SU-DHL-6 (cell line): Measurements from ENCODE around the gene MRPL44.

ENCODE experiments used
- H2AFZ ChIP-seq: fragments of 200-600 bp; sonication (generic); 2 replicates; pipeline ENCODE4 v1.6.1; 2014; ENCODE audit warnings: low read depth, mild to moderate bottlenecking, moderate library complexity, mixed read lengths, antibody characterized with exemption, low read length; ENCODE audit not compliant: severe bottlenecking
- H3F3A ChIP-seq: fragments of 200-600 bp; shearing (Covaris generic); 2 replicates; pipeline ENCODE4 v1.6.0; 2016; ENCODE audit warnings: antibody characterized with exemption, mild to moderate bottlenecking; ENCODE audit not compliant: insufficient read depth
- H3K27ac ChIP-seq: fragments of 200-600 bp; sonication (generic); 2 replicates; pipeline ENCODE4 v1.5.1; 2016; ENCODE audit warnings: low read depth, mild to moderate bottlenecking, low read length, moderate library complexity, mixed read lengths
- H3K27me3 ChIP-seq: fragments of 200-600 bp; sonication (generic), shearing (Covaris generic); 2 replicates; pipeline ENCODE4 v1.6.0; 2014; ENCODE audit warnings: mild to moderate bottlenecking, low read length
- H3K36me3 ChIP-seq: fragments of 200-600 bp; sonication (generic); 2 replicates; pipeline ENCODE4 v1.6.1; 2014; ENCODE audit warnings: mild to moderate bottlenecking, low read length, mixed read lengths
- H3K4me2 ChIP-seq: fragments of 300-600, 200-600 bp; shearing (Covaris generic), sonication (generic); 2 replicates; pipeline ENCODE4 v1.6.0; 2014; ENCODE audit warnings: low read length, low read depth, mild to moderate bottlenecking; ENCODE audit not compliant: poor library complexity, severe bottlenecking
- H3K4me3 ChIP-seq: fragments of 200-600 bp; sonication (generic); 2 replicates; pipeline ENCODE4 v1.5.1; 2014; ENCODE audit warnings: antibody characterized with exemption, low read length, mild to moderate bottlenecking, mixed read lengths; ENCODE audit not compliant: insufficient read depth, poor library complexity, severe bottlenecking
- H3K79me2 ChIP-seq: fragments of 200-600 bp; sonication (generic); 2 replicates; pipeline ENCODE4 v1.6.1; 2014; ENCODE audit warnings: mild to moderate bottlenecking, low read length, moderate library complexity; ENCODE audit not compliant: insufficient read depth
- H3K9ac ChIP-seq: fragments of 200-600 bp; sonication (generic); 2 replicates; pipeline ENCODE4 v1.7.0; 2014; ENCODE audit warnings: mild to moderate bottlenecking, low read length
- H3K9me2 ChIP-seq: fragments of 200-600 bp; sonication (generic); replicated peaks from 2 replicates; pipeline ENCODE4 v1.6.1; 2014; ENCODE audit warnings: low read length; ENCODE audit not compliant: insufficient read depth
- H3K9me3 ChIP-seq: fragments of 200-600 bp; sonication (generic); 2 replicates; pipeline ENCODE4 v1.6.1; 2014; ENCODE audit warnings: low read length, mixed read lengths; ENCODE audit not compliant: insufficient read depth
- H4K20me1 ChIP-seq: fragments of 200-600 bp; sonication (generic); 2 replicates; pipeline ENCODE4 v1.6.1; 2014; ENCODE audit warnings: low read depth, mild to moderate bottlenecking, antibody characterized with exemption, low read length, moderate library complexity, mixed read lengths
- EZH2phosphoT487 ChIP-seq: fragments of 200-600 bp; sonication (generic), shearing (Covaris generic); conservative IDR thresholded peaks from 2 replicates; pipeline ENCODE4 v1.6.1; 2018; ENCODE audit warnings: mild to moderate bottlenecking, antibody characterized with exemption, low read length, moderate library complexity, mixed read lengths
- TF ChIP-seq, protein P1 (sequence below): fragments of 200-600 bp; sonication (generic); IDR thresholded peaks from one replicate; pipeline ENCODE4 v1.5.1; 2017; ENCODE audit warnings: antibody characterized with exemption, mild to moderate bottlenecking, low read length, moderate library complexity; ENCODE audit not compliant: insufficient read depth, poor library complexity, severe bottlenecking

MRPL44 gene

DNA sequence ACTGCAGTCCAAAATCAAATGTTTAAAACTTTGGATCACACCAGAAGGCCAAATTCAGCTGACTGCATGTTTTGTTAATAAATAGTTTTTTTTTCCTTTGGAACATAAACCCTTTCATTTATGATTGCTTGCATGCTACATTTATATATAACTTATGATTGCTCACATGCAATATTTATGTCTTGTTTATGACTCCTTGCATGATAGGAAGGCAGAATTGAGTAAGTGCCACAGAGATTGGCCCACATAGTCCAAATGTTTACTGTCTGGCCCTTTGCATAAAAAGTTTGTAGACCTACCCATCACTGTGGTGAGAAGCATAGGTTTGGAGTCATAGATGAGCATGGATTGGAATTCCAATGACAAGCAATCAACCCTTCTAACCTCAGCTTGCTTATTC, 42.9 kb upstream of the MRPL44 start:
- TF ChIP-seq EZH2phosphoT487: no peak
- TF ChIP-seq, protein P1, sequence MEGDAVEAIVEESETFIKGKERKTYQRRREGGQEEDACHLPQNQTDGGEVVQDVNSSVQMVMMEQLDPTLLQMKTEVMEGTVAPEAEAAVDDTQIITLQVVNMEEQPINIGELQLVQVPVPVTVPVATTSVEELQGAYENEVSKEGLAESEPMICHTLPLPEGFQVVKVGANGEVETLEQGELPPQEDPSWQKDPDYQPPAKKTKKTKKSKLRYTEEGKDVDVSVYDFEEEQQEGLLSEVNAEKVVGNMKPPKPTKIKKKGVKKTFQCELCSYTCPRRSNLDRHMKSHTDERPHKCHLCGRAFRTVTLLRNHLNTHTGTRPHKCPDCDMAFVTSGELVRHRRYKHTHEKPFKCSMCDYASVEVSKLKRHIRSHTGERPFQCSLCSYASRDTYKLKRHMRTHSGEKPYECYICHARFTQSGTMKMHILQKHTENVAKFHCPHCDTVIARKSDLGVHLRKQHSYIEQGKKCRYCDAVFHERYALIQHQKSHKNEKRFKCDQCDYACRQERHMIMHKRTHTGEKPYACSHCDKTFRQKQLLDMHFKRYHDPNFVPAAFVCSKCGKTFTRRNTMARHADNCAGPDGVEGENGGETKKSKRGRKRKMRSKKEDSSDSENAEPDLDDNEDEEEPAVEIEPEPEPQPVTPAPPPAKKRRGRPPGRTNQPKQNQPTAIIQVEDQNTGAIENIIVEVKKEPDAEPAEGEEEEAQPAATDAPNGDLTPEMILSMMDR: no peak
- no peak overlapping the region for H3K27ac ChIP-seq
- no peaks in the 10 kb centered on the region for H3K36me3 ChIP-seq
- H4K20me1 ChIP-seq: no peaks in the 10 kb centered on the region
- no peak overlapping the region for H3K4me2 ChIP-seq
- no peaks in the 10 kb centered on the region for H3K9me2 ChIP-seq
- H2AFZ ChIP-seq: no peak overlapping the region
- H3F3A ChIP-seq: no peaks in the 10 kb centered on the region
- H3K9me3 ChIP-seq: no peaks in the 10 kb centered on the region
- H3K9ac ChIP-seq: no peak overlapping the region
- no peaks in the 10 kb centered on the region for H3K27me3 ChIP-seq
- H3K4me3 ChIP-seq: no peak overlapping the region
- H3K79me2 ChIP-seq: no peaks in the 10 kb centered on the region

DNA sequence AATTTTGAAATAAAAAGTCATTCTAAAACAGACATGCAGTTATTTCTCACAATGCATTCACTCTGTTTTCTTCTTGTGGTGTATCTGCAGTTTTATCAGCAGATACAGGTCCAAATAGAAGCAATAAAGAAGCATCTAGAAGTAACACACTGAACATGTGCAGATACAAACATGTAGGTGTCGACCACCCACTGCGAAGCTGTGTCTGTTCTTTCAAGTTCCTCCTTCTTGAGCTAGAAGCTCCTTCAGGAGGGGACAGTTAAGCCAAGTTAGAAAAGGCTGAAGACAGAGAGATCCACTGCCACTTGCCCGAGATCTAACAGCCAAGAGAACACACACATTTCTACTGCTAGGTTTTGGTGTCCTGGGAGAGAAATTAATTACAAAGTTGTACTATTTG, 42.2 kb upstream of the MRPL44 start:
- no peaks in the 10 kb centered on the region for H3K79me2 ChIP-seq
- no peak for TF ChIP-seq EZH2phosphoT487
- TF ChIP-seq, protein P1: no peak
- no peaks in the 10 kb centered on the region for H4K20me1 ChIP-seq
- H3K4me2 ChIP-seq: no peak overlapping the region
- no peaks in the 10 kb centered on the region for H3K9me3 ChIP-seq
- no peaks in the 10 kb centered on the region for H3K36me3 ChIP-seq
- no peak overlapping the region for H3K27ac ChIP-seq
- H3K9me2 ChIP-seq: no peaks in the 10 kb centered on the region
- no peak overlapping the region for H3K9ac ChIP-seq
- no peak overlapping the region for H2AFZ ChIP-seq
- no peak overlapping the region for H3K4me3 ChIP-seq
- H3K27me3 ChIP-seq: no peaks in the 10 kb centered on the region
- no peaks in the 10 kb centered on the region for H3F3A ChIP-seq

DNA sequence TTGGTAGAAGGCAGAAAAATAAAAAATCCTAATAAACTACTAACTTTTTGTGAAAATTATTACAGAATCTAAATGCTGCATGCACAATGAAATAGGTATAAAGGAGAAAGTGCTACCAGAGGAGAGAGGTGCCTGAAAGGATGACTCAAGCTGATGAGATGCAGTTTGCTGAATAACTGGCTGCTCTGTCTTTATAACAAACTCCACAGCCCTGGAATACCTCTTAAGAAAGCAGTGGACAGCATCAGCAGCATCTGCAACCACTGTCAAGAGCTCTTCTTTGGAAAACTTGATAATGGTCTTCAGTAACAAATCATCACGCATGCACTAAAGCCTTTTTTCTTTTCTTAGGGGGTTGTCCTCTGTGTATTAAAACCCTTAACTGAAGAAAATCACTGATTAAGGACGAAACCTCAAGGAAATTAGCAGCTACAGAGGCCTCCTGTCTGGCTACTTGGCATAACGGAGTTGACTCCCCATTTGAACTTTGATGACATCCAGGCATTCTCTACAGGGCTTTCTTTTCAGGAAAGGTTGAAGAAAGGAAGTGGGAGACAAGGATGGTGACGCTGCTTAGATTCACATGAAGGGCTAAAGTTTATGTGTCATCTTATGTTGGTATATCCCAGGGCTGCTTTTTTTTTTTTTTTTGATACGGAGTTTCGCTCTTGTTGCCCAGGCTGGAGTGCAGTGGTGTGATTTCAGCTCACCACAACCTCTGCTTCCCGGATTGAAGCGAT, 40.9 kb upstream of the MRPL44 start:
- Histone ChIP-seq H3K4me2 (no peak overlapping the region), H4K20me1 (no peaks in the 10 kb centered on the region), H3K36me3 (no peaks in the 10 kb centered on the region), H2AFZ (no peak overlapping the region), H3F3A (no peaks in the 10 kb centered on the region), H3K9ac (no peak overlapping the region), H3K79me2 (no peaks in the 10 kb centered on the region), H3K4me3 (no peak overlapping the region), H3K9me2 (no peaks in the 10 kb centered on the region), H3K9me3 (no peaks in the 10 kb centered on the region), H3K27ac (no peak overlapping the region), H3K27me3 (no peaks in the 10 kb centered on the region)
- no peak for TF ChIP-seq EZH2phosphoT487
- TF ChIP-seq, protein P1: no peak
